Effector memory CD4-positive, alpha-beta T cell (primary cell): ENCODE measurements around the gene ASB6.
A peak's percentile ranks its signal among the peaks of the same experiment; 100 is the strongest.

Experiments
- DNase-seq, 3 donors: peaks; one replicate each; pipeline ENCODE4 v3.0.0-alpha.2; 2020
- H3K27ac ChIP-seq: 2 replicates; pipeline ENCODE4 v1.7.0; 2013; ENCODE audit warnings: mild to moderate bottlenecking, low read length, moderate library complexity; ENCODE audit not compliant: insufficient read depth, poor library complexity, severe bottlenecking
- H3K27me3 ChIP-seq: replicated peaks from 2 replicates; pipeline ENCODE4 v1.7.0; 2013; ENCODE audit warnings: mild to moderate bottlenecking, low read length; ENCODE audit not compliant: insufficient read depth, control insufficient read depth, poor library complexity, severe bottlenecking
- H3K36me3 ChIP-seq: 2 replicates; pipeline ENCODE4 v1.7.0; 2013; ENCODE audit warnings: mild to moderate bottlenecking, low read length, moderate library complexity; ENCODE audit not compliant: control insufficient read depth, insufficient read depth
- H3K4me1 ChIP-seq: 2 replicates; pipeline ENCODE4 v1.7.0; 2013; ENCODE audit warnings: low read length, mild to moderate bottlenecking; ENCODE audit not compliant: control insufficient read depth, insufficient read depth, poor library complexity, severe bottlenecking
- H3K4me3 ChIP-seq: 2 replicates; pipeline ENCODE4 v1.7.0; 2013; ENCODE audit warnings: low read length, low read depth, mild to moderate bottlenecking; ENCODE audit not compliant: insufficient read depth, poor library complexity, severe bottlenecking
- H3K9me3 ChIP-seq: 2 replicates; pipeline ENCODE4 v1.7.0; 2013; ENCODE audit warnings: mild to moderate bottlenecking, low read length, moderate library complexity; ENCODE audit not compliant: control insufficient read depth

Gene ASB6

DNA sequence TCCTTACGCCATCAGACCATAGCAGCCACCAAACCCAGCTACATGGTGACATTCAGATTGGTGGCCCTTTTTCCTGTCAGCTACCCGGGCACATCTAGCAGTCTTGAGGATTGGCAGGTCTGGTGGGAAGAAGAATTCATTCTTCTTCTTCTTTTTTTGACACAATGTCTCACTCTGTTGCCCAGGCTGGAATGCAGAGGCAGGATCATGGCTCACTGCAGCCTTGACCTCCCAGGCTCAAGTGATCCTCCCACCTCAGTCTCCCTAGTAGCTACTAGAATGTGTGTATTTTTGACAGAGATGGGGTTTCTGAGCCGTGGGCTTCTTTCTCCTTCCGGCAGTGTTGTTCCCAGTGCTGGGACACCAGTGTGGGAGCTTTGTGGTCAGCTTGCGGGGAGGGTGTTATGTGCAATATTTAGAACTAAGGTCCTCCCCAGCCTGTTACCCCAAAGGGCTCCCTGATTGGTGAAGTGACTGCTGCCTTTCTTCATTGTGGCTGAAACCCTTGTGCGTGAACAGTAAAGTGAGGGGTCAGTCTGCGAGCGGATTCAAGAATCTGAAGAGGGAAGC, 12.6 kb downstream of the ASB6 start:
- Histone ChIP-seq H3K4me3 (no peak overlapping the region), H3K27ac (no peak overlapping the region), H3K27me3 (no peaks in the 10 kb centered on the region), H3K9me3 (no peaks in the 10 kb centered on the region), H3K4me1 (peaks cover 39% of the 10 kb centered on the region), H3K36me3 (peaks cover 26% of the 10 kb centered on the region)
- no peak for DNase-seq

DNA sequence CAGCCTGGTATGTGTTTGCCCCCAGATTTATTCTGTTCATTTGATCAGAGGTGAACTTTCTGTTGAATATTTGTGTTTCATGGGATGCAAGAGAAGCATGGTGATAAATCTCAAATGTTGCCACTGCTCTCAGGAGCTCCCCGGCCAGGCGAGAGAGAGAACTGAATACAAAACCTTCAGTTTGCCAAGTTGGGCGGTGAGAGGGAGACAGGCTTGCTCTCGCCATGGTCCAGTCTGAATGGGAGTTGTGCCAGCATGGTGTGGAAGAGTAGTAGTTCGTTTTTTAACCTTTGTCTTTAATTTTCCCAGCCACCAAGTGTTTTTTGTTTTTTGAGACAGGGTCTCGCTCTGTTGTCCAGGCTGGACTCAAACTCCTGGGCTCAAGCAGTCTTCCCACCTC, 13.2 kb downstream of the ASB6 start:
- H3K4me1 ChIP-seq = peaks cover 43% of the 10 kb centered on the region

DNA sequence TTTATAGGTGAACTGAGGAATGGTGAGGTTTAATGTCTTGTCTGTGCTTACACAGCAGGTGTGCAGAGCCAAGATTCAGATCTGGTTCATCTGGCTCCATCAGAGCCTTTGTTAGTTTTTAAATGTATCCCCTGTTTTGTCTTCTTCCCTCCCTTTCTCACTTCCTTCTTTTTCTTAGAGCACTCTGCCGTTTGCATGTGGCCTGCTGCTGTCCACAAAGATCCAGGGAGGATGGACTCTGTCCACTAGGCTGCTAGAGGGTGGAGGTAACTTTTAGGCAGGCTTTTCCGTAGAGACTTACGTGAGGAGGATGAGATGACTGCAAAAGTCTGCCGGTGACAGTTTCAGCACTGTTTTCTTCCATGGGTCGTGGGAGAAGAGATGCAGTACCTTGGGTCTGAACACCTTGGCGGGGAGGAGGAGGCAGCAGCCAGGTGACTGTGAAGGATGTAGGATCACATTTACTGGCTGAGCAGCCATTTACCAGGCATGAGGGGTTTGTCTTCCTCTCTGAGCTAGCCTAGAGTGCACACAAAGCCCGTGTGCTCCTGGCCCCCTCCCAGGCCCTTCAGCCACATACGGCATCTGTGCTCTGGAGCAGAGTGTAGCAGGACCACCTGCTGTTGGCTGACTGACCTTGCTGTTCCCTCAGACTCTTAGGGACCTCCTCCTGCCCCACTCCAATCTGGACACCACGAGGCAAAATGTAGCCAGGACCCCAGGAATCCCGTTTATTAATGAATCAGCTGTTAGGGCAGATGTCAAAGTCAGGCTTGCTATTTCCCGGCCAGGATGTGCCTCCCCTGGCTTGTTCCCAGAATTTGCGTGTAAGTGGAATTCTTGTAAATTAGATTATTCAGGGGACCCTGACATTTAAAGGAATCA, 14.2 kb downstream of the ASB6 start:
- Histone ChIP-seq H3K4me3 (peak overlapping the region; percentile 86), H3K36me3 (peaks cover 11% of the 10 kb centered on the region), H3K9me3 (no peaks in the 10 kb centered on the region), H3K27ac (peak overlapping the region; percentile 94), H3K4me1 (peaks cover 43% of the 10 kb centered on the region), H3K27me3 (no peaks in the 10 kb centered on the region)
- no peak for DNase-seq

More for the DNA sequence above, 13.2 kb downstream of the ASB6 start:
- H3K36me3 ChIP-seq = peaks cover 20% of the 10 kb centered on the region
- no peak for DNase-seq
- no peaks in the 10 kb centered on the region for H3K9me3 ChIP-seq
- H3K27ac ChIP-seq = no peak overlapping the region
- H3K27me3 ChIP-seq = no peaks in the 10 kb centered on the region
- H3K4me3 ChIP-seq = no peak overlapping the region

DNA sequence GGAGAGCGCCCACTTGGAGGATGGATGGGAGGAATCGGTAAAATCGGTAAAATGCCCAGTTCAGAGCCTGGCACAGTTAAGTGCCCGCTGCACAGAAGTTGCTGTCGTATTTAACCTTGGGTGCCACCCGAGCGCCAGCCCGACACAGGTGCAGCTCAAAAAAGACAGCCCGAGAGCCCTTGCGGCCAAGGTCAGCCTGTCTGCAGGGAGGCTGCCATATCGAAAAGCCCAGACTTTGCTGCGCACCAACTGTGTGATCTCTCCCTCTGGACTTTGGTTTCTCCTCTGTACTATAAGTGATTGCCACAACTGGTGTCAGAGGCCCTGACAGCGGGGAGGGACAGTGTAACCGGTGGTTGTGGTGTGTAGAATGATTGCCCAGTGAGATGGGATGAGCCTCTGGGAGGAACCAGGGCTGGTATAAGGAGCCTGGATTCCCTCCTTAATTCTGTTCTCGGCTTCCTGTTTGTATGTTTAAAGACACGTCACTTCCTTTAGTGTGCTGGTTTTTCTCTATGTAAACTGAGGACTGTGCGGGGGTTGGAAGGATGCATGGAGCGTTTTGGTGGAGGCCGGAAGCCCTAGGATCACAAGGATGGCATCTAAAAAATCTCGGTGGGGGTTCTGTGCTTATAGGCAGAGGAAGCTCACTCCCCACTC, 15.2 kb downstream of the ASB6 start:
- peaks cover 43% of the 10 kb centered on the region for H3K4me1 ChIP-seq
- H3K4me3 ChIP-seq = peak overlapping the region; percentile 86
- peak overlapping the region; percentile 94 for H3K27ac ChIP-seq
- H3K9me3 ChIP-seq = no peaks in the 10 kb centered on the region
- peaks cover 3% of the 10 kb centered on the region for H3K27me3 ChIP-seq
- peak in 1 of 3 donors; percentile 34 for DNase-seq
- peaks cover 2% of the 10 kb centered on the region for H3K36me3 ChIP-seq

DNA sequence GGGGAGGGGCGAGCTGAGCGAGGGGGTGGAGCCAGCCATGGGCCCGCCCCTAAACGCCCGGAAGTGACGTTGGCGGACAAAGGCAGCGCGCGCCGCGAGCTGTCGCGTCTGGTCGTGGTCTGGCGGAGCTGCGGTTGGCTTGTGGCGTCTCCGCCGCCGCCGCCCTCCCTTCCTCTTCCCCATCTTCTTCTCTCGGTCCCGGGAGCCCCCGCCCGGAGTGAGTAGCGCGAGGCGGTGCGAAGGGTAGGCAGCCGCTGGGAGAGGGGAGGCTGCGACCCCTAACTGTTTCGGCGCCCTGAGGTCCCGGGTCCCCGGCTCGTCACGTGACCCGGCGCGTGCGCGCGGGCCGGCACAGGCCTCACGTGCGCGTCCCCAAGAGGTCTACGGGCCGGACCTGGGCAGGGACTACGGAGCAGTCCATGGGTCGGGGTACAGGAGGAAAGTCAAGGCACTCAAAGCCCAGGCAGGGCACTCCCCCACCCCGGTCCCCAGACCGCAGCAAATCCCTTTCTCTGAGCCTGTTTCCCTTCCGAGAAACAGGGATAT, 15.8 kb downstream of the ASB6 start, which contains the start of gene NTMT1:
Gene NTMT1 (plus strand): TSS at position 85 of the 546 bp plus-strand sequence. CDS start 6,541 bp downstream, outside the sequence.
- Histone ChIP-seq H3K27me3 (peaks cover 9% of the 10 kb centered on the region), H3K27ac (peak within 1 kb of the TSS; percentile 94), H3K4me3 (peak within 1 kb of the TSS; percentile 86), H3K4me1 (peaks cover 43% of the 10 kb centered on the region), H3K9me3 (no peaks in the 10 kb centered on the region), H3K36me3 (no peaks in the 10 kb centered on the region)
- DNase-seq = peak; percentile 88 to 91 (median 91)

DNA sequence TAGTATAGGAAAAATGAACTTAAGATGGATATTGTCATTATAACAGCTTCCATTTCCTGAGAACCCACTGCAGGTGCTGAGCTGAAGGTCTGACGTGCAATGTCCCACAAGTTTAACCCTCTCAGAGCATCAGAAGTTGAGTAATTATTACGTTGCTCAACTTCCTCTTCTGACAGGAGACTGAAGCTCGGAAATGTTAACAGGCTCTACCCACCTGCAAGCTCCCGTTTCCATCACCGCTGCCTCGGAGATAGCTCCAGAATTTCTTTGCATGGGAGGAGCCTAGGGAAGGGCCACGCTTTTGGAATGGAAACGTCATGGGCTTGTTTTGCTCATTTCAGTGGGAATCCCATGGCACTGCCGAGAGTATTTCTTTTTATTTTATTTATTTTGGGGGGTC, 17.0 kb downstream of the ASB6 start:
- Histone ChIP-seq H3K4me1 (peaks cover 49% of the 10 kb centered on the region), H3K36me3 (no peaks in the 10 kb centered on the region), H3K9me3 (no peaks in the 10 kb centered on the region), H3K27me3 (peaks cover 21% of the 10 kb centered on the region), H3K4me3 (no peak overlapping the region), H3K27ac (no peak overlapping the region)
- peak in 1 of 3 donors; percentile 37 for DNase-seq

DNA sequence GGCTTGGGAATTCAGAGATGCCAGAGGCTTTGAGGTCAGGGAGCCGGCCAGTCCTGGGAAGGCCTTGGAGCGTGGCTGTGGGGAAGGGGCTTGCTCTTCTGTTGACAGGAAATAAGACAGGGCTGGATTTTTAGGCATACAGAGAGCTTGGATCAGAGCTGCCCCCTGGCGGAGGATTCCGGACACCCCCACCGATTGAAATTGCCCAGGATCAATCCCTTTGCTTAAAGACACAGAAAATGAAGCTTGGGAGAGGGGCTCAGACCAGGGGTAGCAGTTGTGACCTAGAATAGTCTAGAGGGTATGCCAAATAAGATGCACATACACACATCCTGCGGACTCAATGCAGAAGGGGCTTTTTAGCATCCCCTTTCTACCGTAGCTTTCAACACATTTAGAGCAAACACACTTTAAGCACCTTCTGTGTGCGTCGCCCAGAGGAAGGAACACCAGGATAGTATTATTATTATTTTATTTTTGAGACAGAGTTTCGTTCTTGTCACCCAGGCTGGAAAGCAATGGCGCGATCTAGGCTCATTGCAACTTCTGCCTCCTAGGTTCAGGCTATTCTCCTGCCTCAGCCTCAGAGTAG, 17.7 kb downstream of the ASB6 start:
- peak; percentile 36 to 55 (median 39) for DNase-seq
- Histone ChIP-seq H3K36me3 (no peaks in the 10 kb centered on the region), H3K4me3 (no peak overlapping the region), H3K4me1 (peaks cover 48% of the 10 kb centered on the region), H3K9me3 (no peaks in the 10 kb centered on the region), H3K27ac (no peak overlapping the region), H3K27me3 (peaks cover 25% of the 10 kb centered on the region)

DNA sequence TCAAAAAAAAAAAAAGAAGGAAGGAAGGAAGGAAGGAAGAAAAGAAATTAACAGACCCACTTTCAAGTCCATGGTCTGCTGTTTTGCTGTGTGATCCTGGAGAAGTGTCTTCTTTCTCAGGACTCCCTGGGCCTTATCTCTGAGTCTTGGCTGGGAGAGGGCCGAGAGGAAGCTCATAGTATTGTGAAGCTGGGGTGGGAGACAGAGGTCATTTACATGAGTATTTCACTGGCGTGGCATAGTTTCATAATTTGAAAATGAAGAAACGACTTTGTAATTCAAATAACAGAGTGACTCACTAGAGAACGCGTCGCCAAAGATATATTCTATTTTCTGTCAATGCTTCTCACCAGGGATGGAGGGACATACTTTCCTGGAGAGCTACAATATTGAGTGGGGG, 18.6 kb downstream of the ASB6 start:
- no peak for DNase-seq
- Histone ChIP-seq H3K27me3 (peaks cover 28% of the 10 kb centered on the region), H3K9me3 (no peaks in the 10 kb centered on the region), H3K4me3 (no peak overlapping the region), H3K27ac (no peak overlapping the region), H3K4me1 (peaks cover 42% of the 10 kb centered on the region), H3K36me3 (no peaks in the 10 kb centered on the region)

DNA sequence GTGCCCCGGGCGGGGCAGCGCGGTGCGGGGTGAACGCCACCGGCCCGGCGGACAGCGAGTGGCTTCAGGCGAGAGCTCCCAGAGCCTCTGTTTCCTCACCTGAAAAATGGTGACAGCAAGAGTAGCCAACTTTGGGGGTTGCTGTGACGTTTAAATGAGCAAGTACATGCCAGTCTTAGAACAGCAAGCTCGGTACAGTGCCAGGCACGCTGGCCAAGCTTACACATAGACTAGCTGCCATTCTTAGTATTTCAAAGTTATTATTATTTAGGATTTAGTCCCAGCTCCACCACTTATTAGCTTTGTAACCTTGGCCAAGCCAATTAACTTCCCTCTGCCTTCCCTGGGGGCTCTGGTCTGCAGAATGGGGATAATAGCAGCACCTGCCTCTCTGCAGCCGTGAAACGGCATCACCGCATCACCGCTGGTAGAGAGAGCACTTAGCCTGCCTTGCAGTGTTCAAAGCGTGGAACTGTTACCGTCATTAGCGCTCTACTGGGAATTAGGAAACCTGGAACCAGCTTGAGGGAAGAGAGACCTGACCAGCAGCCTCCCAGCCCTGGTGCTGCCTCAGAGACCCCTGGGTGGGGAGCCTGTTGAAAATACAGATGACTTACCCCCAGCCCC, 21.2 kb downstream of the ASB6 start, which contains the start of gene C9orf50:
Gene C9orf50 (minus strand): TSS at position 433 of the 627 bp plus-strand sequence. CDS start 527 bp downstream, outside the sequence.
- Histone ChIP-seq H3K27me3 (peaks cover 28% of the 10 kb centered on the region), H3K4me1 (peaks cover 23% of the 10 kb centered on the region), H3K36me3 (no peaks in the 10 kb centered on the region), H3K9me3 (no peaks in the 10 kb centered on the region), H3K4me3 (no peak within 1 kb of the TSS), H3K27ac (no peak within 1 kb of the TSS)
- DNase-seq = no peak
